RCC 7860 (cell line): ENCODE data around the gene GABARAPL1.
"Not testable (repeated sequence)": the region's sequence is repeated elsewhere in the genome, so short reads cannot be mapped to it uniquely, and the experiment has no call there.

ENCODE experiments used
- DNase-seq: peaks from one replicate; pipeline ENCODE4 v3.0.0-alpha.2; 2015; ENCODE audit warnings: low spot score
- FAIRE-seq: peaks from 2 replicates; lab custom pipeline; 2012; peaks lifted over from hg19 to GRCh38; lab: Jason Lieb, UNC

The GABARAPL1 gene

DNA sequence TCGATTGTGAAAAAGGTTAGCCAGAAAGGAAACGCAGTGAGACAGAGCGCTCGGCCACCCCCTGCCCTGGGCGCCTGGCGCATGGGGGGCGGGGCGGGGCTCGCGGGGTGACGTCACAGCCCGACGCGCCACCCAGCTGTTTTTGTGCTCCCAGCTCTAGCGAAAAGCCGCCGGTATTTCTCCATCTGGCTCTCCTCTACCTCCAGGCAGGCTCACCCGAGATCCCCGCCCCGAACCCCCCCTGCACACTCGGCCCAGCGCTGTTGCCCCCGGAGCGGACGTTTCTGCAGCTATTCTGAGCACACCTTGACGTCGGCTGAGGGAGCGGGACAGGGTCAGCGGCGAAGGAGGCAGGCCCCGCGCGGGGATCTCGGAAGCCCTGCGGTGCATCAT, at the start of gene GABARAPL1:
GABARAPL1 (plus strand) TSS at position 139 of the 393 bp plus-strand sequence; CDS start at position 392, 253 bp downstream.
- no peak for FAIRE-seq
- peak; percentile 42 for DNase-seq

GRCh38 chr12:10163084-10163483, 49.6 kb upstream of the GABARAPL1 start:
- DNase-seq = no peak
- FAIRE-seq = no peak

DNA sequence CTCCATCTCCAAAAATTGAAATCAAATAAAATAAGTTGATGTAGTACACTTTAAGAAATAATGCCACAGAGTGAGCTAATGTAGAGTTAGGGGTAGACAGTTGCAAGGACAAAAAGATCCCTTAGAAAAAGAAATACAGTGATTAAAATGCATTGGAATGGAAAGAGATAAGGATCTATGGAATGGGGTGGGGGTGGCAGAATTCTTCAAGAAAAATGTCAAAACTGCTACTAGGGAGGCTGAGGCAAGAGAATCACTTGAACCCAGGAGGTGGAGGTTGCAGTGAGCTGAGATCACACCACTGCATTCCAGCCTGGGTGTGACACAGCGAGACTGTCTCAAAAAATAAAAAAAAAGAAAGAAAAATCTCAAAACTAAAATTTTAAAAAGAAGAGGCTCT, 47.3 kb upstream of the GABARAPL1 start:
- FAIRE-seq = no peak
- DNase-seq = no peak

GRCh38 chr12:10167599-10167998, 45.1 kb upstream of the GABARAPL1 start:
- DNase-seq (no peak), FAIRE-seq (no peak)

- DNase-seq = no peak
These were observed 43.6 kb upstream of the GABARAPL1 start for GRCh38 chr12:10169104-10169503.

GRCh38 chr12:10170216-10170615, 42.5 kb upstream of the GABARAPL1 start:
- FAIRE-seq = no peak
- no peak for DNase-seq

More at GRCh38 chr12:10169104-10169503, 43.6 kb upstream of the GABARAPL1 start:
- FAIRE-seq = no peak

GRCh38 chr12:10171973-10172728, 40.5 kb upstream of the GABARAPL1 start, which contains the start of gene OLR1:
Gene OLR1, minus strand, starts transcription at chr12:10172132. Its CDS starts 55 bp downstream, at chr12:10172077.
- DNase-seq = no peak
- FAIRE-seq = no peak

- DNase-seq (no peak), FAIRE-seq (no peak)
These were observed 37.6 kb upstream of the GABARAPL1 start for GRCh38 chr12:10174986-10175614.

- DNase-seq (no peak), FAIRE-seq (no peak)
These were observed 36.6 kb upstream of the GABARAPL1 start for GRCh38 chr12:10175846-10176636.

- peak; percentile 42 for DNase-seq
- FAIRE-seq = no peak
These were observed 33.9 kb upstream of the GABARAPL1 start, which contains the start of gene TMEM52B for GRCh38 chr12:10178821-10179220. Gene TMEM52B, plus strand, starts transcription at chr12:10179032. Its CDS starts 543 bp downstream, at chr12:10179575.

- FAIRE-seq = no peak
These were observed 32.9 kb upstream of the GABARAPL1 start for GRCh38 chr12:10179776-10180181.

DNA sequence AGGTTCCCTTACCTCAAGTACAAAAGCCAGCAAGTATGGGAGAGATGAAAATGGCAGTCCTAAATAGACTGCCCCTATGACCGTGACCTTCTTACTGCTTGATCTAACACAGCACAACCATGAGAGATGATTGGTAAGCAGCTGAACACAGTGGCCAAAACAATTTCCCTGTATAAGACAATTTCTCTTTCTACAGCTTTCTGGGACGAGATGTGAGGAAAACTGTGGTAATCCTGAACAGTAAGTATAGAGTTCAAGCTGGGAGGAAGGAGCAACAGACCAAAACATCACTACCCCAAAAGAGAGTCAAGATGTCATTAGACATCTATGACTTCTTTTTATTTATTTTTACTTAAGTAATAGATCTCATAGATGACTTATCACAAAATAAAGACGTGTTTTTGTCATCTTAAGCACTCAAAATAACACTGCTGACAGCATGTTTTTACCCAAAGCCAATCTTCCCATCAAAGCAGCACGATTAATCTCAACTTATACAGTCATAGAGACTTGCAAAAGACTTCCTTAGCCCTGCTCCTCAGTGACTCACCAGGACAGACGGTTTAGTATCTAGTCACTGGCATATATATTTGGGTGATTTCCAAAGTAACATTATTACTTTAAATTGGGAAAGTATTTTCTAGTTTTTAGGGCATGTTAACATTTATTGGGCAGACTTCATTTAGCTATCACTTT, 30.2 kb upstream of the GABARAPL1 start:
- peak; percentile 64 for FAIRE-seq

More at GRCh38 chr12:10179776-10180181, 32.9 kb upstream of the GABARAPL1 start:
- DNase-seq = peak; percentile 24

DNA sequence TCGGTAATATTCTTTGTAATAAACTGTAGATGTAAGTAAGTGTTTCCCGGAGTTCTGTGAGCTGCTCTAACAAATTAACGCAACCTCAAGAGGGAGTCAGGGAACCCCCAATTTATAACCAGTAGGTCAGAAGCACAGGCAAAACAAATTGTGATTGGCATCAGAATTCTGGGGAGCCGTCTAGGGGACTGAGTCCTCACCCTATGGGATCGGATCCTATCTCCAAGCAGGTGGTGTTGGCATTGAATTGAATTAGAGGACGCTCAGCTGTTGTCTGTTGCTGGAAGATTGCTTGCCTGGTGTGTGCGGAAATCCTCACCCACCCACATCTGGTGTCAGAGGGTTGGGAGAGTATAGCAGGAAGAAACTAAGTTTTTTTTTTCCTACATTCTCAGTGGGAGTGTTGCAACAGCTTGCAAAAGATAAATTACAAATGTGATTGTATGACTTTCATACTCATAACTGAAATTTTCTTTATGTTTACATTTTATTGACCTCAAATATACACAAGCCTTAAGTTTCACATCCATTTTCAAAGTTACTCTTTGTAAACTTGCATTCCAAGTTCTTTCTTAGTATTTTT, 28.3 kb upstream of the GABARAPL1 start:
- no peak for FAIRE-seq
- DNase-seq = no peak

More for the DNA sequence above, 30.2 kb upstream of the GABARAPL1 start:
- peak; percentile 57 for DNase-seq

DNA sequence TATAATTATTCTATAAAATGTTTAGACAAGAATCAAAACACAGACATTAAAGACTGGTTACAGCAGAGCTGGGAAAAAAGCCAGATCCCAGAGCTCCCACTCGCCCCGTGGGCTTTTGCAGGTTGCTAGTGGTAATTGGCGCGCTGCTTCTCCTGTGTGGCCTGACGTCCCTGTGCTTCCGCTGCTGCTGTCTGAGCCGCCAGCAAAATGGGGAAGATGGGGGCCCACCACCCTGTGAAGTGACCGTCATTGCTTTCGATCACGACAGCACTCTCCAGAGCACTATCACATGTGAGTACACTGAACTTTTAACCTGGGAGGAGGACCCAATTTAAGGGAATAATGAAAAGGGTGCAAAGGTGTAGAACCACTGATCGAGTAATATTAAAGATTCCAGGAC, 26.4 kb upstream of the GABARAPL1 start:
- FAIRE-seq = no peak
- DNase-seq = no peak

GRCh38 chr12:10186958-10187357, 25.7 kb upstream of the GABARAPL1 start:
- not testable (repeated sequence) for DNase-seq, FAIRE-seq

- no peak for FAIRE-seq
- no peak for DNase-seq
These were observed 23.0 kb upstream of the GABARAPL1 start for GRCh38 chr12:10189653-10190052.

GRCh38 chr12:10190558-10191388, 21.9 kb upstream of the GABARAPL1 start:
- DNase-seq = peak; percentile 46
- peak; percentile 46 for FAIRE-seq

DNA sequence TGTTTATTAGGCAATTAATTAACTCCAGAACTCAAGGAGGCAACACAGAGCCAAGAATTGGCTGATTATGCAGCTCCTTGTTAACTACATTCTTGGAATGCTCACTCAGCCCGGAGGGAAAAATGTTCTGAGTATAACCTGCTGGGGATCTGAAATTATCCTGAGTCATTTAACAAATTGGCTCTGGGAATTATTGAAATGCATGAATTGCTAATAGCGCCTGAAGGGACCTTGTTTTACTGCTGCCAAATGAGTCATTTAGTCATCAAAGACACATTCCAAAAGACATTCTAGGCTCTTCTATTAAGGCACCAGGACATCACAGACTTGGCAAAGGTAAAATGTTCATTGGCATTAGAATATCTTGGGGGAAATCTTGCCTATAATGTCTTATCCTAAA, 20.8 kb upstream of the GABARAPL1 start:
- FAIRE-seq (peak; percentile 59), DNase-seq (peak; percentile 66)

DNA sequence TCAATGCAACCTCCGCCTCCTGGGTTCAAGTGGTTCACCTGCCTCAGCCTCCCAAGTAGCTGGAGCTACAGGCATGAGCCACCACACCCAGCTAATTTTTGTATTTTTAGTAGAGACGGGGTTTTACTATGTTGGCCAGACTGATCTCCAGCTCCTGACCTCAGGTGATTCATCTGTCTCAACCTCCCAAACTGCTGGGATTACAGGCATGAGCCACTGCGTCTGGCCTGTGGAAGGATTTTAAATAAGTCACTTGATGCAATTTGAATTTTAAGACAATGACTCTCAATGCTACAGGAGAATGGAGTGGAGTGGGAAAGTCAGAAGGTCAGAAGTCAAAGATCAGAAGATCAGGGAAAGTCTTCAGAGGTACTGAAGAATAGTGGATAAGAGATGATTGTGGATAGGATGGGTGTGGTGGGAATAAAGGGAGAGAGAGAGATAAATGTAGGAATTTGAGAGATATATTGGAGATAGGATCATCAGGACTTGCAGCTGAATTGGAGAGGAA, 18.5 kb upstream of the GABARAPL1 start:
- peak; percentile 39 for DNase-seq
- FAIRE-seq = no peak
